Body of pancreas (tissue), 4 donors: Measurements from ENCODE around the gene TMEM150C. TPM values are rescaled to one million over a fixed set of nuclear protein-coding genes. Genes with fewer than 3 reads are reported as not detected.

ENCODE experiments used
- ATAC-seq: fragments of 150-250 bp; one replicate; pipeline ENCODE4 v1.9.1; 2016
- DNase-seq, 4 donors: peaks; one replicate each; pipeline ENCODE4 v3.0.0-alpha.2; 2019
- H3K27ac ChIP-seq, 4 donors: fragments of 200-600 bp; sonication (generic); 1 replicate in 3 of 4; 2 replicates in 1 of 4; pipeline versions ENCODE4 v1.5.1 to v1.6.1; 2016 to 2019; ENCODE audit warnings: mild to moderate bottlenecking in 1 of 4, mixed read lengths in 1 of 4, moderate library complexity in 1 of 4
- H3K27me3 ChIP-seq, 2 donors: fragments of 200-600 bp; sonication (generic); one replicate each; pipeline ENCODE4 v1.6.0; 2016; ENCODE audit warnings: mild to moderate bottlenecking in 1 of 2
- H3K36me3 ChIP-seq, 2 donors: fragments of 200-600 bp; sonication (generic); replicated peaks in 1 of 2; 2 replicates each; pipeline ENCODE4 v1.5.1; 2016; ENCODE audit warnings: low read depth in 2 of 2; ENCODE audit not compliant: insufficient read depth in 1 of 2
- H3K4me1 ChIP-seq: fragments of 200-600 bp; sonication (generic); one replicate; pipeline ENCODE4 v1.6.0; 2016
- H3K4me3 ChIP-seq, 2 donors: fragments of 200-600 bp; sonication (generic); 1 replicate in 1 of 2; 2 replicates in 1 of 2; pipeline ENCODE4 v1.5.1; 2016 to 2019
- H3K9me3 ChIP-seq, 3 donors: fragments of 200-600 bp; sonication (generic); 1 replicate in 2 of 3; 2 replicates in 1 of 3; pipeline ENCODE4 v1.5.1; 2016
- POLR2A ChIP-seq, 3 donors: fragments of 450-650 bp; IDR thresholded peaks; one replicate each; pipeline ENCODE4 v1.6.1; 2016; ENCODE audit warnings: antibody characterized with exemption in 3 of 3, mild to moderate bottlenecking in 2 of 3
- WGBS, 2 donors: methylation state at CpG; one replicate each; pipeline ENCODE4 v1.1.5; 2017; 5-methylcytosine and 5-hydroxymethylcytosine counted together
- intact Hi-C: fragments of 100-400 bp; cut with DNase I; formaldehyde crosslinking; loops from one replicate; pipeline ENCODE4 v1.15.1; 2023
- total RNA-seq, 2 donors: library from RNA; depleted of rRNA; stranded (reverse); fragments of >200 nt; gene quantifications; one replicate each; pipeline ENCODE4 v1.1.0, GENCODE V29; 2016
- TF ChIP-seq, protein P1 (sequence below), 7 experiments: fragments of 450-650 bp in 4 of 7; fragments of 200-600 bp in 3 of 7; sonication (generic) in 3 of 7; IDR thresholded peaks; one replicate each; pipeline ENCODE4 v1.5.1; 2016 to 2019; ENCODE audit warnings: antibody characterized with exemption in 7 of 7

The TMEM150C gene
- total RNA-seq, 2 donors from 2014 or later: 5.2 to 5.6 TPM

DNA sequence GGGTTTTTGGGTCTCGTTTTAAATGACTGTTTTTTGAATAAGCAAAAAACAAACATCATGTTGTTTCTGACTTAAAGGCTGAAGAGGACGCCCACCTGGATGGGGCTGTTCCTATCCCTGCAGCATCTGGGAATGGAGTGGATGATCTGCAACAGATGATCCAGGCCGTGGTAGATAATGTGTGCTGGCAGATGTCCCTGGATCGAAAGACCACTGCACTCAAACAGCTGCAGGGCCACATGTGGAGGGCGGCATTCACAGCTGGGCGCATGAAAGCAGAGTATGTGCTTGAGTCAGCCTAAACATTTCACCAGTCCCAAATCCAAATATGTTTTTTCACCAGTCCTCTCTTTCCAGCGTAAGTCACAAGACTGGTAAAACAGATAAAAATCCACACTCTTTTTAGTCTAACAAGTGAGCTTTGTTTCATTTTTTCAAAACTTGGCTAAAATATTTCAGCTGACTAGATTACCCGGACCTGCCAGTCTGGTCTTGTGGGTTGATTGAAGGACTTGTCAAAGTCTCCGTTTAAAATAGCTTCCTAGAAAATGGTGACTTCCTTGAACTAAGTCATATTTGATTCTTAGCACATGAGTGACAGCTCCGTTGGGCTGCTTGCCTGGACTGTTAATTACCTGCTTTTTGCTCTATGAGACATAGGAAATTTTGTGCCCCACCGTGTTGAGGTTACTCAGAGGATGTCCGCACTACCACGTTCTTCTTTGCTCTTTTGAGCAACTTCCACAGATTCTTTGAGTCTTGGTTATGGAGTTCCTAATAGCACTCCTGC, 110.6 kb downstream of the TMEM150C start:
- no peaks in the 10 kb centered on the region for H3K27me3 ChIP-seq
- peaks cover 0 to 25% of the 10 kb centered on the region in 2 donors for H3K36me3 ChIP-seq
- 80 to 82% methylated on average over 13 of the region's 13 CpGs for WGBS, 2 donors
- TF ChIP-seq POLR2A (IDR thresholded peaks at IDR 0.05): no peak
- TF ChIP-seq, protein P1, sequence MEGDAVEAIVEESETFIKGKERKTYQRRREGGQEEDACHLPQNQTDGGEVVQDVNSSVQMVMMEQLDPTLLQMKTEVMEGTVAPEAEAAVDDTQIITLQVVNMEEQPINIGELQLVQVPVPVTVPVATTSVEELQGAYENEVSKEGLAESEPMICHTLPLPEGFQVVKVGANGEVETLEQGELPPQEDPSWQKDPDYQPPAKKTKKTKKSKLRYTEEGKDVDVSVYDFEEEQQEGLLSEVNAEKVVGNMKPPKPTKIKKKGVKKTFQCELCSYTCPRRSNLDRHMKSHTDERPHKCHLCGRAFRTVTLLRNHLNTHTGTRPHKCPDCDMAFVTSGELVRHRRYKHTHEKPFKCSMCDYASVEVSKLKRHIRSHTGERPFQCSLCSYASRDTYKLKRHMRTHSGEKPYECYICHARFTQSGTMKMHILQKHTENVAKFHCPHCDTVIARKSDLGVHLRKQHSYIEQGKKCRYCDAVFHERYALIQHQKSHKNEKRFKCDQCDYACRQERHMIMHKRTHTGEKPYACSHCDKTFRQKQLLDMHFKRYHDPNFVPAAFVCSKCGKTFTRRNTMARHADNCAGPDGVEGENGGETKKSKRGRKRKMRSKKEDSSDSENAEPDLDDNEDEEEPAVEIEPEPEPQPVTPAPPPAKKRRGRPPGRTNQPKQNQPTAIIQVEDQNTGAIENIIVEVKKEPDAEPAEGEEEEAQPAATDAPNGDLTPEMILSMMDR (IDR thresholded peaks at IDR 0.05): no peak
- intact Hi-C loops: loop anchor here (10.0 kb wide), 1 partner anchor 814 kb away; no protein-coding TSS in a partner anchor
- H3K27ac ChIP-seq: no peak overlapping the region
- ATAC-seq (no peak), DNase-seq (no peak)
- no peak overlapping the region for H3K4me3 ChIP-seq
- H3K4me1 ChIP-seq: no peaks in the 10 kb centered on the region
- no peaks in the 10 kb centered on the region for H3K9me3 ChIP-seq

DNA sequence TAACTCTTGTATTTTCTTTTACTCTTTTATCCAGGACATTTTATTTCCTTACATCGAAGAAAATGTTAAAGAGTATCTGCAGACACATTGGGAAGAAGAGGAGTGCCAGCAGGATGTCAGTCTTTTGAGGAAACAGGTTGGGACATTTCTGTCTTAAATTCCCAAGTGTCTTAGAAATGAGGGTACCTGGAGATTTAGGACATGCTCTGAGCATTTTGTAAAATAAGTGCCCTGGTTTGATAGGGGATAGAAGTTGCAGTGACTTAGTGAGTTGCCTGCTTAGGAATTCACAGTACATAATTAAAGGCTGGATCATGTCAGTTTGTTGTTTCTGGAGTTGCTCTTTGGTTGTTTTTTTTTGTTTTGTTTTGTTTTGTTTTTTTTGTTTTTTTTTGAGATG, 113.9 kb downstream of the TMEM150C start:
- ATAC-seq (no peak), DNase-seq (no peak)
- 68 to 76% methylated on average over 1 of the region's 1 CpG for WGBS, 2 donors
- no peaks in the 10 kb centered on the region for H3K9me3 ChIP-seq
- TF ChIP-seq POLR2A (IDR thresholded peaks at IDR 0.05): no peak
- TF ChIP-seq, protein P1 (IDR thresholded peaks at IDR 0.05): no peak
- no peak overlapping the region for H3K27ac ChIP-seq
- no peak overlapping the region for H3K4me3 ChIP-seq
- H3K36me3 ChIP-seq: peaks cover 0 to 20% of the 10 kb centered on the region in 2 donors
- no peaks in the 10 kb centered on the region for H3K4me1 ChIP-seq
- H3K27me3 ChIP-seq: no peaks in the 10 kb centered on the region
- intact Hi-C loops: no loop called here

DNA sequence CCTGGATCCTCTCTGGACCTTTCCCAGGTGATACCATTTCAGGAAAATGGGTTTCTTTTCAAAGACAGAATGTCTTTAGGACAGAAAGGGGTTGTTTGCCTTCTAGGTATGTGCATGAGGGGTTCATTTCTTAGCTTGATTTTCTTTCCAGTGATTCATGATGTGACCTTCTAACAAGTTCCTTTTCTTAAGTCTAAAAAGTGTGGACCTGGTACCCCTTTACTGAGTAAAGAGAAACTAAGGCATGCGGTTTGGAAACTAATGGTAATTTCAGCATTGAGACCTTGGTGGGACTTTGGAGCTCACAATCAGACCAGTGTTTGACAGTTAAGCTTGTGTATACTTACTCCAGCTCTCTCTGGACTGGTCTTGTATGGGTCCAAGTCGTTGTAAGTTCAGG, 122.7 kb downstream of the TMEM150C start:
- intact Hi-C loops: no loop called here
- no peak for ATAC-seq
- 65 to 79% methylated on average over 2 of the region's 2 CpGs for WGBS, 2 donors
- DNase-seq: no peak
- no peak for TF ChIP-seq POLR2A (IDR thresholded peaks at IDR 0.05)
- TF ChIP-seq, protein P1 (IDR thresholded peaks at IDR 0.05): no peak
- Histone ChIP-seq H3K4me1 (peaks cover 8% of the 10 kb centered on the region), H3K36me3 (no peaks in the 10 kb centered on the region), H3K27ac (no peak overlapping the region), H3K4me3 (no peak overlapping the region), H3K27me3 (no peaks in the 10 kb centered on the region), H3K9me3 (no peaks in the 10 kb centered on the region)

DNA sequence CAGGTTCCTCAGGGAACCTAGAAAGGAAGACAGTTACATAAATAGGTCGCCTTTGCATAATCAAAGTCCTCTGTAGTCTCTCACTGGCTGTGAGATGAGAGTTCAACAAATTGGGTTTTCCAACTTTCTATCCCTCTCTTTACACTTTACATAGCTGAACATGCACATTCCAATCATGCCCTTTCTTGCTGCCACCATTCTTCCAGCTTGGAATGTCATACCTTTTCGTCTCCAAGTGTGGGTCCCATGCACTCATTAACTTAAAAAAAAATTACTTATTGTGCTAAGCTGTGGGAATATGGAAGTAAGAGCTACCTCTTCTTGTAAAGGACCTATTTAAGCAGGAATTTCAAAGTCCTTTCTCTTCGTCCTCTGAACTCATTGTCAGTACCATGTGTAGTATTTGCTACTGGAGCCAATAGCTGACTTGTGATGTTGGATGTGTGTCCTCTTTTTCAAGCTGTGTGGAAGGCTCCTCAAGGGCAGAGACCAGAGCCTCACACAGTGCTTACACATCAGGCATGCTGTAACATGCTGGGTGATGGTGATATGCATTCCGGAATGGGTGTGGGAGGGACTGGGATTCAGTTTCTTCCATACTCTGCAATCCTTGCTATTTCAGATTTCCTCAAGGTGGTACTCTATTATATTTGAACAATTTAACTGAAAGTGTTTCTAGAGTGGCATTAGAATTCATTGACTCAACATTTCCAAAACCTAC, 124.3 kb downstream of the TMEM150C start:
- intact Hi-C loops: no loop called here
- TF ChIP-seq POLR2A (IDR thresholded peaks at IDR 0.05): no peak
- TF ChIP-seq, protein P1 (IDR thresholded peaks at IDR 0.05): no peak
- Histone ChIP-seq H3K9me3 (no peaks in the 10 kb centered on the region), H3K4me3 (no peak overlapping the region), H3K36me3 (no peaks in the 10 kb centered on the region), H3K27me3 (no peaks in the 10 kb centered on the region), H3K4me1 (peaks cover 15% of the 10 kb centered on the region), H3K27ac (no peak overlapping the region)
- ATAC-seq: no peak
- no peak for DNase-seq
- 80 to 83% methylated on average over 4 of the region's 4 CpGs for WGBS, 2 donors
